ENCODE measurements around the gene AGAP4.
"Not testable (repeated sequence)": the region's sequence is repeated elsewhere in the genome, so short reads cannot be mapped to it uniquely, and the experiment has no call there.

Gene AGAP4
- long read RNA-seq, donor 1, partial matches to known transcripts = 0 of 1 reads
- long read RNA-seq, donor 1, other reads (novel, unspliced or antisense) = 0 of 1 reads
- long read RNA-seq, donor 2 = 0 reads
- long read RNA-seq, donor 3, partial matches to known transcripts = 0 of 1 reads
- long read RNA-seq, donor 3, other reads (novel, unspliced or antisense) = 0 of 1 reads
- long read RNA-seq, donor 4, partial matches to known transcripts = 14 of 14 reads
- long read RNA-seq, donor 4, other reads (novel, unspliced or antisense) = 0 of 14 reads
- long read RNA-seq, donor 5 = 0 reads
- long read RNA-seq, donor 6 = 0 reads
- long read RNA-seq, donor 7, partial matches to known transcripts = 156 of 249 reads
- long read RNA-seq, donor 7, other reads (novel, unspliced or antisense) = 93 of 249 reads
- long read RNA-seq, donor 8 = 0 reads

DNA sequence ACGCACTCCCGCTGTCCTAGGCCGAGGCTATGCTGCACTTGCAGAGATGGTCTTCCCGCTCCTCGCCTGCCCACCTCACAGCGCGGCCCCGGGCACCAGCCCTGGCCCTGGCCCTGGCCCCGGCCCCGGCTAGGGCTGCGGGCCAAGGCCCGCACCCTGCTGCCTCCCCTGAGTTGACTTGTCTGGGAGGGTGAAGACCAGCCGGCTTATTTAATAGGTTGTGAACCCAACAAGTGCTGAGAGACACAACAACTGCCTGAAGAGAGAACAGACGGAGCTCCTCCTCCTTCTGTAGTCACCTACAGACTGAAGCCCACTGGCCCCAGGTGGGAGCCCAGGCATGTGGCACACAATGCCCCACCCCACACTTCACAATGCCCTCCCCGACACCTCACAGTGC, at the start of gene AGAP4:
Gene AGAP4, minus strand, starts transcription at position 101 of the 400 bp plus-strand sequence. CDS start 153 bp downstream, outside the sequence.
- DNase-seq = not testable (repeated sequence)

DNA sequence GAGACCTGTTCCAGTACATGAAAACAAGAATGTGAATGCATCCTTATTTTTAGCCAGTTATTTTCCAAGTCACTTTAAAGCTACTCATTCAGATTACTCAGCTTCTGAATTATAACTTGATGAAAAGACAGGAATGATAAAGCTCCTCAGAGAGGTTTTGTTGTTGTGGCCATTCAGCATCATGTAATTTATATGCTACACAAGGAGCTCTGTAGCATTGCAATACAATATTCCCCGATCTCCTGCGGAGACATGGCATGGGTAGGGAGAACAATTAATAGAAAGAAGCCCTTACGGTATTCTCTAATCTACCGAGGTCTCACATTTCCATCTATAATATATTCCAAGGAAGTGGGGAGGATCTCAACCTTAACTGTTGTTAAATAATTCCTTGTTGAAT, 43.4 kb upstream of the AGAP4 start:
- not testable (repeated sequence) for DNase-seq

DNA sequence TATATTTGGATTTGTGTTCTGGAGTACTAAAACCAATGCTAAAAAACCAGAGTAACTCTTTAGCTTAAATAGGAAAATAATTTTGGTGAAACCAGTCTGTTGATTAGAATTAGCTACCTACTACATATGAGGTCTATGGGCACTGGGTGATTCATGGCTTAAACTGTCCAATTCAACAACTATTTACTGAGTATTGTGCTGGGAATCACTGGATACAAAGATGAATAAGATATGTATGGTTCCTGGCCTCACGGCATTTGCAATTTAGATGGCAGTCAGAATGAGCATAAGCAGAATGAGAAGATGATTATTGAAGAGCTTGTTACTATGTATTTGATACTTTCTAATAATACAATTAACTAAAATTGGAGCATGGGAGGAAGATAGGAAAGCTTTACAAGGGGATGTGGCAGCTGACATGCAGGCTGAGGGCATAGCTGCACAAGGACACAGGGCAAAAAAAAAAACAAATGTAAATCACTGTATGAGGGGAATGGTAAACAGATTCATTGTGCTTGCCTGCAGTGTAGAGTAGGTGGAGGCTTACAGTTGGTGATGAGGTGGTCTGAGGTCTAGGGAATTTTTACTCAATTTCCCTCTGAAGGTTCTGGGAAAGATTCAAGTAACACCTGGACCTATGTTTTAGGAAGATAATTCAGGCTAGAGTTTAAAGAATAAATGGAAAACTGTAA, 42.4 kb upstream of the AGAP4 start:
- not testable (repeated sequence) for DNase-seq

DNA sequence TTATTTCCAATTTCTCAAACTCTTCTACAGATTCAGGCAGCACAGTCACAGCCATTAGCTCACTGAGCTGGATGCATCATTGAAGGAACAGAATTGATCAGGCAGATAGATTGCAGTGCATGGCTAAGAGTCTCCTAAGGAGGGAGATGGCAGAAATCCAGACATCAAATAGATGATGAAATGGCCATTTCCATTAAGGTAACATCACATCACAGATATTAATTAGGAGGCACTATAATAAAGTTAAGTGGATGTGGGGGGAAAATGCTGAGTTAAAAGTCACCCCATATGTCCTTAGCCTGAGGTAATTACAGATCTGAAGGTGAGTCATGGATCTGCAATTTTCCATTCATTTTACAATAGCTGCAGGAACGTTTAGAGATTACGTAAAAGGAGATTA, 35.6 kb upstream of the AGAP4 start:
- not testable (repeated sequence) for DNase-seq

- DNase-seq = not testable (repeated sequence)
Measured at GRCh38 chr10:45865404-45865803, 18.1 kb upstream of the AGAP4 start.

GRCh38 chr10:45864264-45864663, 17.0 kb upstream of the AGAP4 start:
- not testable (repeated sequence) for DNase-seq

GRCh38 chr10:45863632-45864031, 16.3 kb upstream of the AGAP4 start:
- not testable (repeated sequence) for DNase-seq

- not testable (repeated sequence) for DNase-seq
Measured at GRCh38 chr10:45857931-45858330, 10.6 kb upstream of the AGAP4 start.

- not testable (repeated sequence) for DNase-seq
Measured at GRCh38 chr10:45848467-45848866, 1.2 kb upstream of the AGAP4 start.

DNA sequence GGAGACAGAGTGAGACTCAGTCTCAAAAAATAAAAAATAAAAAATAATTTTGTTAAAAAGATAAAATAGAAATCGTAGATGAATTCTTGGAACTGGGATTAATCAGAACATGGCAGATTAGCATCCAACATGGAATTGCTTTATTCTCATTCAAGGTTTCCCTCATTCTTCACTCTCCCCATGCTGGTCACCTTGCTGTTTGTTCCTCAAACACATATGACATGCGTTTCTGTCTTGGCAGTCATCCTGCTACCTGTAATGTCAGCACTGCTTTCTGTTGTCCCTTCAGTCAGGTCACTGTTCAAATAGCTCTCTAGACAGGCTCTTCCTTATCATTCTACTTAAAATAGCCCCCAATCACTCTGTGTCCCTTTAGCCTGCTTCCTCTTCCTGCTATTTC, 24.4 kb downstream of the AGAP4 start:
- DNase-seq = not testable (repeated sequence)

DNA sequence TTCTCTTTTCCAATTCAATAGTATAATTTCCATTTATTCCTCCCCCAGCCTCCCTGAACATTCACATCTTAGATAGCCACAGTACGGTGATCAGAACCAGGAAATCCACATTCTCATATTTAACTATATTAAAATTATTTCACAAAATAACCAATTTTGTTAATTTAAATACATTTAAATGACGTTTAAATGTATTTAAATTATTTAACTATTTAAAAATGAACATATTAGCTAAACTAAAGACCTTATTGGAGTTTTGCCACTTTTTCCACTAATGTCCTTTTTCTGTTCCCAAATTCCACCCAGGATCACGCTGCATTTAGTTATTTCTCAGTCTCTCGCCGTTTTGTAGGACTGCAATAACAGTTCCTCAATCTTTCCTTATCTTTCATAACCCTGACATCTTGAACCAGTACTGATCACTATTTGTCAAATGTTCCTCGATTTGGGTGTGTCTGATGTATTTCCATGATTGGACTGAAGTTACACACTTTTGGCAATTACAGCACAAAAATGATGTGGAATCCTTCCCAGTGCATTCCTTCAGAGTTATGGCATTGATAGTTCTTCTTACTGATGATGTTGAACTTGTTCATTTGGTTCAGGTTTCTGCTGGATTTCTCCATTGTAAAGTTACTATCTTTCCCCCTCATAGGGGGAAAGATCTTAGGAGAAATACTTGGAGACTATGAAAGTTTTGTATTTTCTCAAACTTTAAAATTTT, 27.0 kb downstream of the AGAP4 start:
- DNase-seq = not testable (repeated sequence)

- DNase-seq = no peak
Measured at GRCh38 chr10:45819552-45819951, 27.7 kb downstream of the AGAP4 start.

DNA sequence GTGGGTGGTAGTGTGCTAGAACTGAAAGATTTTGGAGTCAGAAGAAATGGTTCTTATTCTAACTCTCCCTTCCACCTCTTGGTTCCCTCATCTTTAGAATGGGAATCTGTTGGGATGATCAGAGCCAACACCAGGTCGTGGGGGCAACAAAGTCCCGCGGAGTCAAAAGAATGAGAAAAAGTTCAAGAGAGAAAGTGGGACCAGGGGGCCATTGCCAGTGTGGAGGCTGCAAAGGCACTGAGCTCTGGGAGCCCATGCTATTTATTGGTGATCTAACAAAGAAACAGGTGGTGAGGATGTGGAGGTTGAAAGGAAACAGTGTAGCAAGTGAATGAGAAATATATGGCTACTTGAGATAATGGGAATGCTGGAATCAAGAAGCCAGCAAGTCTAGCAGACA, 29.4 kb downstream of the AGAP4 start:
- DNase-seq = no peak

DNA sequence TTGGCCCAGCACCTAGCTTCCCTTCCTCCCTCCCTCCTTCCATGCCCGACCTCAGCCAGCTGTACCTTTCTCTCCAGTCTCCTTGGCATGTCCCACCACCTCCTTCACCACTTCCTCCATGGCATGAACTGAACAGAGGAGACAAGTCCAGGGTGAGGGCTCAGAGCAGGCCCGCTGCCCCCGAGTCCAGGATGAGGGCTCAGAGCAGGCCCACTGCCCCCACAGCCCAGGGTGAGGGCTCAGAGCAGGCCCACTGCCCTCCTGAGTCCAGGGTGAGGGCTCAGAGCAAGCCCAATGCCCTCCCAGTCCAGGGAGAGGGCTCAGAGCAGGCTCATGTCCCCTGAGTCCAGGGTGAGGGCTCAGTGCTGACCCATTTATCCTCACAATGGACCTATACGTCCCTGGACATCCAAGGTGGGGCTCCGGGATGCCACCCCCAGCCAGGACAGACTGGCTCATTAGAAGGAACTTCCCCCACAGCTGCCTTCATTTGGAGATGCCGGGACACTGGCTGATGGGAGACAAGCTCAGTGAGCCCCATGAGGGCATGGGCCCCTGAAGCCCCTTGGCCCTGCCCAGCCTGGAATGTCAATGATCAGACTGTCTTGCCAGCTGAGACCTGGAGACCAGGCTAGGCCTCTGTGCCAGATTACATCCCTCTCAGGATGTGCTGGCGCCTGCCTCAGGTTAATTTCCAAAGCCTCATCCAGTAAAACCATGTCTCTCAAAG, 30.0 kb downstream of the AGAP4 start:
- DNase-seq = no peak

- not testable (repeated sequence) for DNase-seq
Measured at GRCh38 chr10:45814146-45814545, 33.2 kb downstream of the AGAP4 start.

- DNase-seq = not testable (repeated sequence)
Measured at GRCh38 chr10:45812959-45813358, 34.3 kb downstream of the AGAP4 start.

DNA sequence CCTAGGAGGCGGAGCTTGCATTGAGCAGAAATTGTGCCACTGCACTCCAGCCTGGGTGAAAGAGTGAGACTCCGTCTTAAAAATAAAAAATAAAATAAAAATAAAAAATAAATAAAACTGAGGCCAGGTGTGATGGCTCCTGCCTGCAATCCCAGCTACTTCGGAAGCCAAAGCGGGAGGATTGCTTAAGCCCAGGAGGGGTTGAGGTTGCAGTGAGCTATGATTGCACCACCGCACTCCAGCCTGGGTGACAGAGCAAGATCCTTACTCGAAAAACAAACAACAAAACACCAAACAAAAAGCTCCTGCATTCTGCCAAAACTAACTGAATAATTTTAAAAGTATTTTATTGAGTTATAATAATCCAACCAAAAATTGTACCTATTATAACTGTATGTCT, 36.2 kb downstream of the AGAP4 start:
- DNase-seq = no peak

- no peak for DNase-seq
Measured at GRCh38 chr10:45809837-45810236, 37.5 kb downstream of the AGAP4 start.

DNA sequence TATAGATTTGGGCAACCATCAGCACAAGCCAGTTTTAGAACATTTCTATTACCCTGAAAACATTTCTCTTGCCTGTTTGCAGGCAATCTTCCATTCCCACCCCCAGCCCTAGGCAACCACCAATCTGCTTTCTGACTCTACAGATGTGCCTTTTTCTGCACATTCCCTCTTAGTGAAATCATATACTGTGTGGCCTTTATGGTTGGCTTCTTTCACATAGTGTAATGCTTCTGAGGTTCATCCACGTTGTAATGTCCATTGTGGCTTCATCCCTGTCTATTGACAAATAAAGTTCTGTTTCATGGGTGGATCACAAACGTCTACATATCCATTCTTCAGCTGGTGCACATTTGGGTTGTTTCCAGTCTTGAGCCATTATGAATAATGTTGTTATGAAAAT, 42.3 kb downstream of the AGAP4 start:
- not testable (repeated sequence) for DNase-seq

- not testable (repeated sequence) for DNase-seq
Measured at GRCh38 chr10:45803060-45804010, 44.0 kb downstream of the AGAP4 start.

DNA sequence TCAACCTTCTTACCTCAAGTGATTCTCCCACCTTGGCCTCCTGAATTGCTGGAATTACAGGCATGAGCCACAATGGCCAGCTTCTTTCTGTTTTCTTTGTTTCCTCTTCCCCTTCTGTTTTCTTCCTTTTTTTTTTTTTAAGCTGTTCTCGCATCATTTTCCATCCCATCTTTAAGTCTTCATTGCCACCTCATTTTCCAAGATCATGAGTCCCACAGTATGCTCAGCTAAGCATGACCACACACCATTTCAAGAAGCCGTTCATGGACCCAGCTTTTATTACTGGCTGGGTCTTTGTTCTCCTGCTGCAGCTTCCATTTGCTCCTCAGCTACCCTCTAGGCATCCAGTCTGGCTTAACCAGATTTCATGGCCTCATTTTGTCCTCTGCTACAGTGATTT, 52.5 kb downstream of the AGAP4 start:
- DNase-seq = not testable (repeated sequence)
